HG03097 (cell line): ENCODE results near the gene C9.

ENCODE experiments used
- ATAC-seq: cut with Tn5 transposase; IDR thresholded peaks from one replicate; pipeline ENCODE4 v1.9.1; 2021; ENCODE audit not compliant: unreplicated experiment, low FRiP score

Gene C9

DNA sequence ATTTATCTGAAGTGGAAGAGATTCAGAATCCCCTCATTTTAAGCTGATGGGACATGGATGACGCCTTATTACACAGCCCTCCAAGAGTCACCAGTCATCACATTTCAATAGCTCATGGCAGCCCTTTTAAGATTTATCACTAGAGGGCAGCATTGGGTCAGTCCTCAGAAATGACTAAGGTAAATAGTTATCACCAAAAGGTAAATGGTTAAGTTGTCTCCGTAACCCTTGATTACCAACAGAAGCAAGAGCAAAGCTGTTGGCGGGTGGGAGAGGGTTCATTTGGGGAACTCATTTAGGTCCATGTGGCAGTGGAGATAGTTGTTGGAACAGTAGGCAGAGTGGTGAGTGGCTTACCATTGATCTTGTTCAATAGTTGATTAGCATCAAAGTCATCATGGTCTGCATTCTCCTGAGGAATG lies 12.0 kb upstream of the C9 start:
- no peak for ATAC-seq

- ATAC-seq, result no peak
Measured at GRCh38 chr5:39373791-39374190, 9.5 kb upstream of the C9 start.

- ATAC-seq, result no peak
Measured at GRCh38 chr5:39371367-39371635, 7.0 kb upstream of the C9 start.

GRCh38 chr5:39370555-39371366 lies 6.5 kb upstream of the C9 start:
- no peak for ATAC-seq

GRCh38 chr5:39369123-39369815 lies 5.0 kb upstream of the C9 start:
- no peak for ATAC-seq

DNA sequence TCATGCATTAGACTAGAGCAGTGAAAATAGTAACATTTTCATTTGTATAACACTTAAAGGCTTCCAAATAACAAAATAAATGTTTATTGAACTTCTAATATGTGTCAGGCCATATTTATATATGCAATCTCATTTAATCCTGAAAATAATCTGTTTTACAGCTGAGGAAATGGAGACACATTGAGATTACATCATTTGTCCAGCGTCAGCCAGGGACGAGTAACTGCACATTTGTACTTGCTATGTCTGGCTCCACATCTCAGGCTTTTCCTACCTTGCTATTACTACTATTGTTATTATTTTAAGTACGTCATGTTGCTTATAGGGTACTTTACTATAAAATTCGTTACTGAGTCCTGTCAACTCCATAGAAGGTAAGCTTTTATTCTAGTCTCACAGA lies 3.8 kb upstream of the C9 start:
- no peak for ATAC-seq

DNA sequence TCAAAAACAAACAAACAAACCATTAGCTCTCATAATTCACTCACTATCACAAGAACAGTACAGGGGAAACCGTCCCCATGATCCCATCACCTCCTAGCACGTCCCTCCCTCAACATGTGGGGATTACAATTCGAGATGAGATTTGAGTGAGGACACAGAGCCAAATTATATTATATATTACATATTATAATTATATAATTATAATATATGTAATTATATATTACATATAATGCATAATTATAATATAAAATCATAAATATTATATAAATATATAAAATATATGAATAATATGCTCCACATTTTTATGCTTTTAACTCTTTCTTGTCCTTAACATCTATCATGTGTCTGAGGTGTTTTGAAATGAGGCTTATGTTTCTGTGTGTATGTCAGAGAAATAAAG lies 3.4 kb upstream of the C9 start:
- ATAC-seq, result no peak

GRCh38 chr5:39363217-39363616 lies 1.1 kb downstream of the C9 start:
- ATAC-seq, result no peak

DNA sequence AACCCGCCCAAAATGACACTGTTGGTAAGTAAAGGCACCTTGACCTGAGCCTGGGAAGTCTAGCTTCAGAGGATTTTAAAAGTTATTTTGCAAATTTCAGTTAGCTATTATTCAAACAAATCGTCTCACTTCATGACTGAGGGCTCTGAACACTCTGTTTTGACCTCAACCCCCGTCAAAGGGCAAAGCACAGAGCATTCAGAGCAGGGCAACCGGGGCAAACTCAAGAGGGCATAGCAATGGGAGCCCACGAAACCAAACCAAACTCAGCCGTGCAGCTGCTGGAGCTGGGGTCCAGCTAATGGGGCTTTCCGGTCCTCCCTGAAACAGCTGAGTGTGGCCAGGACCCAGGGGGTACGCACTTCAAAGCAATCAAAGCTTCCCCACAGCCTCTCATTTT lies 1.6 kb downstream of the C9 start:
- ATAC-seq, result no peak

- ATAC-seq, result no peak
Measured at GRCh38 chr5:39361306-39361705, 3.0 kb downstream of the C9 start.

DNA sequence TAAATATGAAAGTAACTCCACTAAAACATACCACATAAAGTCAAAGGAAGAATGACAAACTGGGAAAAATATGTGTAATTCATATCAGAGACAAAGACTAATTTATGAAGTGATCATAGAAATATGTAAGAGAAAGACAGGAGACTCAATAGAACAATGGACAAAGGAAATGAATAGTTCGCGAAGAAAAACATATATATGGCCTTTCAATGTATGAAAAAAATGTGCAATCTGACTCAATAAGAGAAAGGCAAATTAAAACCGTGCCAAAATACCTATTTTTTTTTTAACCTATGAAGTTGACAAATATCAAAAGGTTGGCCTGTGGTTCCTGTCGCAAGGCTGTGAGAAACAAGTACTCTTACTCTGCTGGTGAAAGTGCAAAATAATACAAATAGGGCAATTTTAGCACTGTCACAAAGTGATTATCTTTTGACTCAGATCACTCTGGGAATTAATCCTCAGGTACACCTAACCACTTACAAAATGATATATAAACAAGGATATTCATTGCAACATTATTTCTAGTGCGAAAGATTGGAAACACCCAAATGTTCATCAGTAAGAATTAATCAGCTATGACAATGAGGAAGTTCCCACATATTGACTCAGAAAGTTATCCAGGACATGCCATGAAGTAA lies 3.7 kb downstream of the C9 start:
- ATAC-seq, result no peak

DNA sequence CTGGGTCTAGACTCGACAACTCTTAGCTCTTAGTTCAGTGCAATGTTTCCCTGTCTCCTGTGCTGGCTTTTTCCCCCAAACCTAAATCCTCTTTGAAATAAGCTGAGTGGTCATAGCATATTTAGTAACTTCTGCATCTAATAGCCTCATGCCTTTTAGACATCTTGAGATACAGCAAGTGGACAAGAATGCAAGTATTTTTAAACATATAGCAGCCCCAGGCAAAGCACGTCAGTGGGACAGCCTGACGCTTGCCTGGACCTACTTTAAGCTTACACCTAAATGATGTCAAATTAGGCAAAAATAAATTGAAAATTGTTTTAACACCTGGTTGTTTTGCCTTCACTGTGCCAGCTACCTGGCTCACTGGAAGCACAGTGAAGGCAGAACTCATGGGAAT lies 8.0 kb downstream of the C9 start:
- ATAC-seq, result no peak

- ATAC-seq, result no peak
Measured at GRCh38 chr5:39355324-39355723, 9.0 kb downstream of the C9 start.

DNA sequence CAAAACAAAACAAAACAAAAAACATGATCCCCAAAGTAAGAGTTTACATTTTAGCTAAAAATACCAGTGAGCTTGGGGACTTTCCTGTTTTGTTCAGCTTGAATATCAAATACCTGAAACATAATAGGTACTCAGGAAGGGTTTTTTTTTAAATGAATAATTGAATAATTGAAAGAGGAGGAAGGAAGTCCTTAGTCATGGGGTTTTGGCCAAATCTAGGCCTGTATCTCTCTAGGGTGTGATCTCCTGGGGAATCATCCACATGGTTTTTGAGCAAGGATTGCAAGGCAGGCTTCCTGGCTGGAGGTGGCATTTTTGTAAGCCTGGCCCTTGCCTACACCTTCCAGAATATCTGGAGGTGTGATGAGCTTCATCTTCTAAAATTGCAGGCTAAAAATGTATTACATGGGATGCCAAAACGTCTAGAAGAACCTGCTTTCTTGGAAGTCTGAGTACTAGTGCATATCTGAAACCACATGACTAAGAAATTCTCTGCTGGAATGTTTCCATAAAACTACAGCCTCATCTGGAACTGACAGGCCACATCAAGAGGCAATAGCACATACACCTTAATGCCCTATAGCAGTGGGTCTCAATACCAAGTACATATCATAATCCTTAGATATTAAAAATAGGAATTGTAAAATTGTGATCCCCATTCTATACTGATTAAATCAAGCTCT lies 10.4 kb downstream of the C9 start:
- no peak for ATAC-seq

GRCh38 chr5:39352951-39353350 lies 11.3 kb downstream of the C9 start:
- no peak for ATAC-seq

GRCh38 chr5:39352170-39352569 lies 12.1 kb downstream of the C9 start:
- no peak for ATAC-seq

- no peak for ATAC-seq
Measured at GRCh38 chr5:39349484-39349883, 14.8 kb downstream of the C9 start.

GRCh38 chr5:39342460-39342859 lies 21.8 kb downstream of the C9 start:
- no peak for ATAC-seq

GRCh38 chr5:39341896-39342295 lies 22.4 kb downstream of the C9 start:
- ATAC-seq, result no peak

DNA sequence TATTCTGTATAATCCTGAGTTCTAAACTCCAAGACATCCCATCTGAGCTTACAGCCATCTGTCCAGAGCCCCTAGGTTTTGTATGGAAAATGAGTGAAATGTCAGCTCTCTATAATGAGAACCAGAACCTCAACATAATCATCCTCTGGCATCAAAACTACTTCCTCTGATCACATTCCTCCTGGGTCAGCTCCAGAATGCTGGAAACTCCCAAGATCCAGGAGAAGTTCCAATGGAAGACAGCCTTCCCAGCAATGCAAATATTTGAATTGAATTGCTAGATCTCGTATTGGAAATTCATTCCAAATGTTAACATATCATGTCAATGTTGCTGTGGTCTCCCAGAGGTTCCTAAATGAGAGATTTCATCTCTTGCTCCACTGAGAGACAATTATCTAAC lies 23.8 kb downstream of the C9 start:
- no peak for ATAC-seq

DNA sequence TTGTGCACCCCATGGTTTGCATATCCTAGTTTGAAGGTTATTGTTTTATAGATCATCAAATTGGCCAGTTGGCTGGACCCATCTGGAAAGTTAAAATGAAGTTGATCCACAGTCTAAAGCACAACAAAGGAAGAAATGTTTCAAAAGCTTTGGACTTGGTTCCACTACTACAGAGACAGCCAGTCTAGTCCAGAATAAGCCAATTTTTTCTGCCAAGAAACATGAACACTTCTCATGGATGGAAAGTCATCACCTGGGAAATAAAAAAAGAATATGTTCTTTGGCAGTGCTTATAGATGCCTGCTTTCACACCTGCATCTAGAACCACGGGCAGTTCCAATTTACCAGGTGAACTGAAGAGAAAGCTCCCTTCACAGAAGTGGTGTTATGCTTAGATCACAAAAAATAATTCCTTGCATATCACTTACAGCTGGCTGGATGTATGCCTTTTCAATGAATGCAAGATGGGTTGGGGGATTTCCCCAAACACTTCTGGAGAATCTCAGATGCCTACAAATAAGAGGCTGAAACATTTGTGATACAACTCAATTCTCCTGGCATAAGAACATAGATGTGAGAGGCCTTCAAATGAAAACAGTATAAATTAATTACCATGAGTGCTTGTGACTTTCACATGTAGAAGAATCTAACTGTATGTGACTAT lies 26.9 kb downstream of the C9 start:
- ATAC-seq, result no peak
